Heart left ventricle (tissue), 11 donors: ENCODE data around the gene STAC2. TPM values are rescaled to one million over a fixed set of nuclear protein-coding genes. Genes with fewer than 3 reads are reported as not detected.

Experiments
- polyA plus RNA-seq, 2 donors: library from polyadenylated mRNA; stranded (reverse); fragments of 200-250 nt; gene quantifications; one replicate each; pipeline ENCODE4 v1.2.3, GENCODE V29; 2013
- total RNA-seq, 9 donors: library from RNA; depleted of rRNA in 2 of 9; stranded (reverse); fragments of >200 nt in 2 of 9; fragmentation: NEBNext Ultra II Directional in 3 of 9; extraction: Animal tissue kit (Norgen Biotek cat#: 25700) in 3 of 9; gene quantifications; one replicate each; pipeline versions ENCODE4 v1.1.0 to v1.2.4, GENCODE V29; 2016 to 2023
- donor health status: ischemic (EF 13 %, LVEDD 7.1; RV severe dilation, severe dysfunction).
- donor health status: healthy with polysubstance abuse.
- donor health status: DM: no; HTN: yes; CAD: no.
- donor health status: DM: no; HTN: no; CAD: no.
- donor health status: ischemic (EF 25% LVEDD 5.7; RV mildly dilated, moderate dysfunction).
- donor health status: healthy.
- donor health status: DM: yes; HTN: yes; CAD: no.
- donor health status: PGD.
- donor health status: nonischemic (EF 23%, LVEDD 6.1; RV moderate dilation, normal function).

STAC2 gene
- total and polyA plus RNA-seq, 11 donors = 0.16 to 5.3 (median 0.36) TPM

Other genes starting within 250 kb of the STAC2 start
- gene PLXDC1, start 74.3 kb downstream of the STAC2 start, total RNA-seq = 10 to 100 TPM in 7 of 9 donors, 1 to 10 TPM in 2; 6.3 to 17.4 (median 13.8) TPM
- 10 to 100 TPM in 1 of 2 donors, 1 to 10 TPM in 1; 4.8 to 13.3 TPM for gene PLXDC1, start 74.3 kb downstream of the STAC2 start, polyA plus RNA-seq
- gene ARL5C, start 59.8 kb downstream of the STAC2 start, total RNA-seq = not detected
- gene ARL5C, start 59.8 kb downstream of the STAC2 start, polyA plus RNA-seq = not detected
- 10 to 100 TPM in 1 of 9 donors, 1 to 10 TPM in 8; 4.3 to 13.4 (median 7.1) TPM for gene CACNB1, start 28.3 kb downstream of the STAC2 start, total RNA-seq
- gene CACNB1, start 28.3 kb downstream of the STAC2 start, polyA plus RNA-seq = 10 to 100 TPM in 1 of 2 donors, 1 to 10 TPM in 1; 6.1 to 14.3 TPM
- gene RPL19, start 25.7 kb downstream of the STAC2 start, total RNA-seq = 1,000 to 10,000 TPM in 6 of 9 donors, 100 to 1,000 TPM in 3; 836 to 1,525 (median 1,097) TPM
- 1,000 to 10,000 TPM; 1,669 to 2,599 TPM for gene RPL19, start 25.7 kb downstream of the STAC2 start, polyA plus RNA-seq
- 10 to 100 TPM in 8 of 9 donors, 1 to 10 TPM in 1; 9.7 to 21.9 (median 15.3) TPM for gene FBXL20, start 175.7 kb upstream of the STAC2 start, total RNA-seq
- gene FBXL20, start 175.7 kb upstream of the STAC2 start, polyA plus RNA-seq = 1 to 10 TPM; 3.1 to 3.9 TPM
- gene MED1, start 225.3 kb upstream of the STAC2 start, total RNA-seq = 10 to 100 TPM; 18.0 to 29.4 (median 20.8) TPM
- gene MED1, start 225.3 kb upstream of the STAC2 start, polyA plus RNA-seq = 10 to 100 TPM in 1 of 2 donors, 1 to 10 TPM in 1; 7.2 to 14.7 TPM
- gene CDK12, start 235.5 kb upstream of the STAC2 start, total RNA-seq = 10 to 100 TPM; 15.8 to 34.3 (median 23.1) TPM
- gene CDK12, start 235.5 kb upstream of the STAC2 start, polyA plus RNA-seq = 10 to 100 TPM in 1 of 2 donors, 1 to 10 TPM in 1; 7.0 to 12.6 TPM